ENCODE measurements around the gene ATG2B. TPM values are rescaled to one million over a fixed set of nuclear protein-coding genes. Genes with fewer than 3 reads are reported as not detected.

The ATG2B gene
- total and polyA plus RNA-seq, 10 of the 15 experiments (the other 5 are each of a cell fraction or from before 2014, with no cell fraction given), result 0.84 to 15.4 (median 9.9) TPM

DNA sequence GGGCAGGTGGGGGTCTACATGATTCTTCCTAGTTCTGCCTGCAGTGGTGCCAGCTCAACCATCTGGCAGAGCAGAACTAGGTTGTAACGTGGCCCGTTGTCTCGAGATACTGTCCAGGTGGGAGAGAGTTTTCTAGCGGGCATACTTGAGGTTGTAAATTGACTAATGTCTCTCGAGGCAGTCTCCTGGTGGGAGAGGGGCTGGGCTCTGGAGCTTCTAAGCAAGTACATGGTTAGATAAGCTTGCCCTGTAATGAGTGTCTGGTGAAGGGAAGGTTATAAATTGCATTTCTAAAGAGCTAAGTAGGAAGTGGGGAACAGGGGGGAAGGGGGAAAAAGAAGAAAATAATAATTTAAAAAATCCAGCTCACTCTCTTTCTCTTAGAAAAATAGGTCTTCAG, 89.0 kb downstream of the ATG2B start:
- H2AFZ ChIP-seq (ENCODE audit: control insufficient read depth, low read depth, low read length), result no peak overlapping the region
- no peak overlapping the region for H3K4me3 ChIP-seq
- no peak overlapping the region for H3K4me2 ChIP-seq (ENCODE audit: control insufficient read depth, insufficient read depth)
- H3K27ac ChIP-seq (ENCODE audit: control insufficient read depth, insufficient read depth), result no peak overlapping the region
- ChIA-PET CTCF (interaction anchor here (0.5 to 5.6 kb wide), 16 partner anchors 13 to 711 kb away, joined by 3 to 71 read pairs (median 4); no protein-coding TSS in a partner anchor), SMC1A (ENCODE audit: uncharacterized antibody, unreplicated experiment) (interaction anchor here (1.0 to 4.3 kb wide), 6 partner anchors 12 to 715 kb away, joined by 3 to 29 read pairs (median 5); no protein-coding TSS in a partner anchor), RAD21 (ENCODE audit: unreplicated experiment) (interaction anchor here (0.8 to 2.9 kb wide), 3 partner anchors 59 to 176 kb away, joined by 3 to 14 read pairs (median 3); no protein-coding TSS in a partner anchor), POLR2A (no interaction called here)
- no peak for FAIRE-seq
- H3K9ac ChIP-seq (ENCODE audit: control insufficient read depth, insufficient read depth, low read length), result no peak overlapping the region
- DNase-seq (ENCODE audit: low read depth, low spot score), result no peak
- intact Hi-C loops (cut with micrococcal nuclease; ENCODE audit: unreplicated experiment) (loop anchor here (2.0 kb wide), 1 partner anchor 275 kb away; no protein-coding TSS in a partner anchor), in situ Hi-C loops (cut with MboI) (loop anchor here (5.0 kb wide), 1 partner anchor 712 kb away; no protein-coding TSS in a partner anchor)
- ATAC-seq, result no peak
- H3K4me1 ChIP-seq (ENCODE audit: control insufficient read depth, insufficient read depth, low read length), result no peaks in the 10 kb centered on the region
- no peaks in the 10 kb centered on the region; the same call in 2 of the 3 replicates for H3K9me3 ChIP-seq (replicated peaks; ENCODE audit: control insufficient read depth, insufficient read depth, low read length)
- no peaks in the 10 kb centered on the region for H4K20me1 ChIP-seq (ENCODE audit: control insufficient read depth, insufficient read depth)
- H3K27me3 ChIP-seq (replicated peaks in 1 of 2; ENCODE audit: control insufficient read depth in 2 of 2, insufficient read depth in 2 of 2, low read length in 1 of 2), result no peaks in the 10 kb centered on the region
- TF ChIP-seq TCF7 (IDR thresholded peaks at IDR 0.05; ENCODE audit: borderline replicate concordance) (no peak), YBX1 (IDR thresholded peaks at IDR 0.05) (no peak), EP300 (IDR thresholded peaks at IDR 0.05; ENCODE audit: borderline replicate concordance in 1 of 2, control insufficient read depth in 1 of 2, low read depth in 2 of 2, low read length in 2 of 2) (no peak), SREBF1 (IDR thresholded peaks at IDR 0.05; ENCODE audit: low read length) (no peak)
- no peaks in the 10 kb centered on the region for H3K79me2 ChIP-seq (ENCODE audit: control insufficient read depth, insufficient read depth, low read length)
- 37% methylated on average over 5 of the region's 5 CpGs for WGBS (ENCODE audit: insufficient coverage, insufficient replicate concordance, low lambda C conversion rate, missing lambda C conversion rate)
- H3K36me3 ChIP-seq (ENCODE audit: control insufficient read depth in 2 of 2, insufficient read depth in 2 of 2, low read length in 1 of 2), result no peaks in the 10 kb centered on the region
- no TSS peak for BruUV-seq (replicated peaks)

GRCh38 chr14:96273629-96274028, 89.5 kb downstream of the ATG2B start:
- FAIRE-seq (no peak), DNase-seq (ENCODE audit: low read depth, low spot score) (no peak), ATAC-seq (no peak)
- no TSS peak for BruUV-seq (replicated peaks)
- no peaks in the 10 kb centered on the region for H3K79me2 ChIP-seq (ENCODE audit: control insufficient read depth, insufficient read depth, low read length)
- ChIA-PET POLR2A (no interaction called here), RAD21 (ENCODE audit: unreplicated experiment) (interaction anchor here (0.8 to 2.9 kb wide), 4 partner anchors 59 to 175 kb away, joined by 3 to 14 read pairs (median 3); no protein-coding TSS in a partner anchor), CTCF (interaction anchor here (0.7 to 5.6 kb wide), 12 partner anchors 12 to 711 kb away, joined by 3 to 71 read pairs (median 5); no protein-coding TSS in a partner anchor), SMC1A (ENCODE audit: uncharacterized antibody, unreplicated experiment) (interaction anchor here (1.5 to 4.3 kb wide), 5 partner anchors 12 to 715 kb away, joined by 4 to 29 read pairs (median 6); no protein-coding TSS in a partner anchor)
- H4K20me1 ChIP-seq (ENCODE audit: control insufficient read depth, insufficient read depth), result no peaks in the 10 kb centered on the region
- no peak overlapping the region for H3K27ac ChIP-seq (ENCODE audit: control insufficient read depth, insufficient read depth)
- WGBS (ENCODE audit: insufficient coverage, insufficient replicate concordance, low lambda C conversion rate, missing lambda C conversion rate), result 37% methylated on average over 5 of the region's 5 CpGs
- no peak overlapping the region for H3K4me3 ChIP-seq
- no peaks in the 10 kb centered on the region; the same call in 2 of the 3 replicates for H3K9me3 ChIP-seq (replicated peaks; ENCODE audit: control insufficient read depth, insufficient read depth, low read length)
- H2AFZ ChIP-seq (ENCODE audit: control insufficient read depth, low read depth, low read length), result no peak overlapping the region
- intact Hi-C loops (cut with micrococcal nuclease; ENCODE audit: unreplicated experiment) (loop anchor here (2.0 kb wide), 1 partner anchor 275 kb away; no protein-coding TSS in a partner anchor), in situ Hi-C loops (cut with MboI) (loop anchor here (5.0 kb wide), 1 partner anchor 711 kb away; no protein-coding TSS in a partner anchor)
- no peaks in the 10 kb centered on the region for H3K4me1 ChIP-seq (ENCODE audit: control insufficient read depth, insufficient read depth, low read length)
- H3K27me3 ChIP-seq (replicated peaks in 1 of 2; ENCODE audit: control insufficient read depth in 2 of 2, insufficient read depth in 2 of 2, low read length in 1 of 2), result no peaks in the 10 kb centered on the region
- H3K36me3 ChIP-seq (ENCODE audit: control insufficient read depth in 2 of 2, insufficient read depth in 2 of 2, low read length in 1 of 2), result no peaks in the 10 kb centered on the region
- no peak overlapping the region for H3K9ac ChIP-seq (ENCODE audit: control insufficient read depth, insufficient read depth, low read length)
- H3K4me2 ChIP-seq (ENCODE audit: control insufficient read depth, insufficient read depth), result no peak overlapping the region
- TF ChIP-seq NKRF (conservative IDR thresholded peaks at IDR 0.05), result no peak
- no peak for TF ChIP-seq ASH2L (IDR thresholded peaks at IDR 0.05; ENCODE audit: borderline replicate concordance, low read depth)
- no peak for TF ChIP-seq STAT1 (conservative IDR thresholded peaks at IDR 0.05)
- TF ChIP-seq KLF5 (IDR thresholded peaks at IDR 0.05; ENCODE audit: partially characterized antibody), result no peak
- TF ChIP-seq MEF2B (IDR thresholded peaks at IDR 0.05; ENCODE audit: partially characterized antibody, poor library complexity, severe bottlenecking), result no peak
- no peak for TF ChIP-seq PAX5 (IDR thresholded peaks at IDR 0.05; ENCODE audit: borderline replicate concordance, low read depth, low read length)
- TF ChIP-seq CHD2 (IDR thresholded peaks at IDR 0.05; ENCODE audit: borderline replicate concordance, low read depth, low read length), result no peak
- TF ChIP-seq CREM (IDR thresholded peaks at IDR 0.05; ENCODE audit: low read depth), result no peak
- no peak for TF ChIP-seq IRF5 (IDR thresholded peaks at IDR 0.05; ENCODE audit: borderline replicate concordance)
- no peak for TF ChIP-seq RB1 (IDR thresholded peaks at IDR 0.05; ENCODE audit: borderline replicate concordance)
